Brain pericyte (primary cell): ENCODE data around the gene RHOD.

Experiments used
- DNase-seq: peaks from one replicate; pipeline ENCODE4 v3.0.0-alpha.2; 2012; ENCODE audit warnings: low read depth, low spot score

The RHOD gene

DNA sequence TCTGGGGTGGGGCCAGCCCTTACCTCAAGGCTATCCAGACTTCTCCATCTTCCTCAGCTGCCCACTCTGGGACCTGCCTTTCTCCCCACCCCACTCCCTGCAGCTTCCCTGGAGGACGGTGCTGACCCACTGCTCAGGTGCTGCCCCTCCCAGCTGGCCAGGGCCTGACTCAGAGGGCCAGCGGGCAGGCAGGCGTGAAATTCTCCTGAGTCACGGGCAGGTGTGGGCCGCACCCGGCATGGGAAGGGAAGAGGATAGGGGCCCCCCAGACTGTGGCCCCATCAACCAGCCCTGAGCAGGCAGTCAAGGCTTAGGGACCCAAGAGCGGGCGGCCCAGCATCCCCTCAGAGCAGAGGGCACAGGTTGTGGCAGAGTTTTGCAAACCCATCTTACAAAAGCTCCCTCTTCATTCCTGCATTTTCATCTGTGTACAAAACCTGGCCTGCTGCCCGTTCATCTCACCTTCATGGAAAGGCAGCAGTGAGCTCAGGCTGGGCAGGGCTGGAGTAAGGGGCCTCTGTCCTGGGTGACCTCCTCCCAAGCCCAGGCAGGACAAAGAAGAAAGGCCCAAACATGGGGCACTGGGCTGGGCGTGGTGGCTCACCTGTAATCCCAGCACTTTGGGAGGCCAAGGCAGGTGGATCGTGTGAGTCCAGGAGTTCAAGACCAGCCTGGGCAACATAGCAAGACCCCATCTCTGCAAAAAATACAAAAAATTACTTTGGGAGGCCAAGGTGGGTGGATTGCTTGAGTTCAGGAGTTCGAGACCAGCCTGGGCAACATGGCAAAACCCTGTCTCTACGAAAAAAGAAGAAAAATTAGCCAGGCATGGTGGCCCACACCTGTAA is 6.1 kb downstream of the RHOD start:
- DNase-seq, result no peak

DNA sequence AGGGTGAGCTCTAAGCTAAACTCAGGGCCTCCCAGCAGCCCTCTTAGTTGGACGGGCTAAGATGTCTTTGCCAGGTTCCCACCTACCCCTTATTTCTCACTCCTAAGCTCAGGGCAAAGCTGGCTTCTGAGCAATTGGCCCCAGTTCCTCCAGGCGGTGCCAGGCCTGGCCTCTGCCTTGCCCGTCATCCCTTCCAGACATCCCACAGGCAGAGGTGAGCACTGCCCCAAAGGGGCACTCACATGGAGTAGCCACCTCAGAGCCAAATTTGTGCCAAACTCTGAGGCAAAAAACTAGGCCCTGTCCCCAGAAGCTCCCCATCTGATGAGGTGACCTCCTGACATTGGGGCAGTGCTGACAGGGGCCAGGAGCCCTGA is 9.7 kb downstream of the RHOD start:
- no peak for DNase-seq

DNA sequence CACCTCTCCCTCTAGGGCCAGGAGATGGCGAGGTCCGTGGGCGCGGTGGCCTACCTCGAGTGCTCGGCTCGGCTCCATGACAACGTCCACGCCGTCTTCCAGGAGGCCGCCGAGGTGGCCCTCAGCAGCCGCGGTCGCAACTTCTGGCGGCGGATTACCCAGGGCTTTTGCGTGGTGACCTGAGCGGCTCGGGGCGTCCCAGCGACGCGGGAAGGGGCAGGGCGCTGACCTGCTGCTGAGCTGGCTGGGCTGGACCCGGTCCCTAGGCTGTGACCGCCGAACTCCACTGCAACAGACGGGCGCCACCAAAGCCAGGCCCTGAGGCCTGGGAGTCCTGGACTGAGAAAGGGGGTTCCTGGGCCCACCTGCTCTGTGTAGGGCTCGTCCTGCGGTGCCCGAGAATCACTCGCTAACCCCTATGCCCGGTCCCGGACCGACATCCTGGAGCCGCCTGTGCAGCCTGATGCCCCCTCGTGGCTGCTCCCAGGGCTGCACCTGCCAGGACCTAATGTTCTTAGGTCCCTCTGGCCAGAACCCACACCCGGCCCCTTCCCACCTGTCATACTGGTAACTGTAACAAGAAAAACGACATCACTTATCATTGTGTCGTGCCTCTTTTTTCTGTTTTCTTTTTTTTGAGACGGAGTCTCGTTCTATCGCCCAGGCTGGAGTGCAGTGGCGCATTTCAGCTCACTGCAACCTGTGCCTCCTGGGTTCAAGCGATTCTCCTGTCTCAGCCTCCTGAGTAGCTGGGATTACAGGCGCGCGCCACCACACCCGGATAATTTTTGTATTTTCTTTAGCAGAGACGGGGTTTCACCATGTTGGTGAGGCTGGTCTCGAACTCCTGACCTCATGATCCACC is 15.0 kb downstream of the RHOD start:
- no peak for DNase-seq

DNA sequence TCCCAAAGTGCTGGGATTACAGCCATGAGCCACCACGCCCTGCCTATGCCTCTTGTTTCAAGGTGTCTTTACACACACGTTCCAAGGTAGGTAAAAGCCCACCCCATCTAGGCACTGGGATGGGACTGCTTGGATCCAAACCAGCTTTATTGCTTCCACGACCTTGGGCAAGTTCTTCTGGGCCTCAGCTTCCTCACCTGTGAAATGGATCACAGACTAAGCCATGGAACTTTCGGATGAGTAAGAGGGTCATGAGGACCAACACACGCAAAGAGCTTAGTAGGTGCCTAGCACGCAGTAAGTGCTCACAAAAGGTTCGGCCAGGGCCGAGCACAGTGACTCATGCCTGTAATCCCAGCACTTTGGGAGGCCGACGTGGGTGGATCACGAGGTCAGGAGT is 15.6 kb downstream of the RHOD start:
- no peak for DNase-seq

DNA sequence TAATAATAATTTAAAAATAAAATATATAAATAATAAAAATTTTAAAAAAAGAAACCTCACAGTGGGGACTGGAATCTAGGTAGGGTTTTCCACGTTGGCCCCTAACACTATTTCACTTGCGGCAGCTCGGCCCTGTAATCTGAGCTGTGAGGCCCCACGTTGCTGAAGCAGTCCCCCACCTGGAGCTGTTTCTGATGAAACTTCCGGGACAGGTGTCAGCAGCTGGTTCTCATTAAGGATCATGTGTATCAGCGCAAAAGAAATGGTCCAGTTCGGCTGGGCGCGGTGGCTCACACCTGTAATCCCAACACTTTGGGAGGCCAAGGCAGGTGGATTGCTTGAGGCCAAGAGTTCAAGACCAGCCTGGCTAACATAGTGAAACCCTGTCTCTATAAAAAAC is 17.3 kb downstream of the RHOD start:
- no peak for DNase-seq

DNA sequence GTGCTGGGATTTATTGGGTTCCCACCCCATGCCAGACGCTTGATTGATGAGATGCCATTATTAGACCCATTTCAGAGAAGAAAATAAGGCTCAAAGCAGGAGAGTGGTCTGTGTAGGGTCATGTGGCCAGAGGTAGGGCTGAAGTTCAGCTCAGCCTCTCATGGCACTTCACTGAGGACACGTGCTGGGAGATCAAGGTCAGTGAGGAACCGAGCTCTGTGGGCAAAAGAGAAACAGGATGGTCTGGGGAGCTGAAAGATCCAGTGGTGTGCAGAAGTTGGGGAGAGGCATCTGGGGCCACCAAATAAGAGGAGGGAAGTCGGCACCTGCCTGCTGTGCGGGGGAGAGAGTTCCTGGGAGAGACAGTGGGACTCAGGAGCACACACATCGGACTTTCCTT is 19.6 kb downstream of the RHOD start:
- no peak for DNase-seq

DNA sequence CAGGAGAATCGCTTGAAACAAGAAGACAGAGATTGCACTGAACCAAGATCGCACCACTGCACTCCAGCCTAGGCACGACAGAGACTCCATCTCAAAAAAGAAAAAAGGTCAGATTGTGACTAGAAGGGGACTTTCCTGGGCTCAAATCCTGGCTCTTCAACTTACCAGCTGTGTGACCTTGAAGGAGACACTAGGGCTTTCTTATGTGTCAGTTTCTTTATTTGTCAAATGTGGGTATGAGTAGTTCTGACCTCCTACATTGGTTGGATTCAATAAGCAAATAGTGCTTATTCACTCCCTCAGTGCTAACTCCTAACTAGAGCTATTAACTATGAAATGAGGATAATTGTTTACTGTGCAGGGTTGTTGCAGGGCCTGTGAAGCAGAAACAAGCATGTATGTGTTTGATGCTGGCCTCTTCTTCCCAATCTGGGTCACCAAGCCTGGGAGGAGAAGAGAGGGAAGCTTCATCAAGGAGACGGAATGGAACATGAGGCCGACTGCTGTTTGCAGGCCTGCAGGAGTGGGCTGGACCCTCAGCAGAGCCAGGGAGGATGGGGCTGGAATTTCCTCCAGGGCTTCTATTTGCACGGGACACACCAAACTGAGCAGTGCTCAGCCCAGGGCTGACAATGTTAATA is 22.5 kb downstream of the RHOD start:
- DNase-seq, result no peak

DNA sequence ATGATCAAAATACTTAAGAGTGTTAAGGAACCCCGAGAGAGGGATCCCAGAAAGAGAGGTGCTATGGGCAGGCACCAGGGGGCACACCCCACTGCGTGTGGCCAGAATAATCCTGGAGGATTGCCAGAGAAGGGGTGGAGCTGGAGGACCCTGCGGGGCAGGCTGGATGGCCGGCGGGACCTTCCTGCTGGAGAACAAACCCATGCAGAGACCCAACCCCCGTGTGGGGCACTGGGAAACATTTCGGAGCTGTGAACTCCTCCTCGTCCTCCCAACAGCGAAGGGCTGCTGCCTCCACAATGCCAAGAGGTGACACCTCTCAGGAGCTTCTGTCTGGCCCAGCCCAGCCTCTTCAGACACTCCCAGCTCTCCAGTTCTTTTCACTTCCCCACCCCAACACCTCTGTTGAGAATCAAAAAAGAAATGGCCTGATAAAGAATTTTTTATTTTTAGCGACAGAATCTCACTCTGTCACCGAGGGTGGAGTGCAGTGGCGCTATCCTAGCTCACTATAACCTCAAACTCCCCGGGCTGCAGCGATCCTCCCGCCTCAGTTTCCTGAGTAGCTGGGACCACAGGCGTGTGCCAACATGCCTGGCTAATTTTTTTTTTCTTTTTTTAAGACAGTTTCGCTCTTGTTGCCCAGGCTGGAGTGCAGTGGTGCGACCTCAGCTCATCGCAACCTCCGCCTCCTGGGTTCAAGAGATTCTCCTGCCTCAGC is 25.6 kb downstream of the RHOD start:
- DNase-seq, result no peak

DNA sequence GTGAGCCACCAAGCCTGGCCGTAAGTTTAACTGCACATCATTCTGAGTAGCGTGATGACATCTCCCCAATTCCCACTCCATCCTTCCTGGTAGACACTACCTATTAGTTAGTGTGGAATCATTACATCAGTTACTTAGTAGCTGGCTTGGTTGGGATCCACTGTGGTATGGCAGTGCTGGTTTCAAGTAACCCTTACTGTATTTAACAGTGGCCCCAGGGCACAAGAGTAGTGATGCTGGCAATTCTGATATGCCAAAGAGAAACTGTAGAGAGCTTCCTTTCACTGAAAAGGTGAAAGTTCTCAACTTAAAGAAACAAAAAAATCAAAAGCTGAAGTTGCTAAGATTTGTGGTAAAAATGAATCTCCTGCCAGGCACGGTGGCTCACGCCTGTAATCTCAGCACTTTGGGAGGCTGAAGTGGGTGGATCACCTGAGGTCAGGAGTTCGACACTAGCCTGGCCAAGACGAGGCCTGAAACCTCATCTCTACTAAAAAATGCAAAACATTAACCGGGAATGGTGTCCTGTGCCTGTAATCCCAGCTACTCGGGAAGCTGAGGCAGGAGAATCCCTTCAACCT is 27.2 kb downstream of the RHOD start:
- DNase-seq, result no peak

DNA sequence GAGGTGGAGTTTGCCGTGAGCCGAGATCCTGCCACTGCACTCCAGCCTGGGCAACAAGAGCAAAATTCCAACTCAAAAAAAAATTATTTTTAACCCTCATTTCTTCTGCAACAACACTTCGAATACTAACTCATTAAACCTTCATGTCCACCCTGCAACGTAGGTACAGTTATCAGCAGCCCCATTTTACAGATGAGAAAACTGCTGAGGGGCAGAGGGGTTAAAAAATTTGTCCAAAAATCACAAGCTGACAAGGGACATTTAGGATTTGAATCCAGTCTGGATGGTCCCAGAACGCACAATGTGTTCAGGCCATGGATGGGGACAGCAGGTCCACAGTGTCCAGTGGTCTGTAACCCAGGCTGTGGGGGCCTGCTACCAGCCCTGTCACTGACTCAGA is 29.0 kb downstream of the RHOD start:
- no peak for DNase-seq

DNA sequence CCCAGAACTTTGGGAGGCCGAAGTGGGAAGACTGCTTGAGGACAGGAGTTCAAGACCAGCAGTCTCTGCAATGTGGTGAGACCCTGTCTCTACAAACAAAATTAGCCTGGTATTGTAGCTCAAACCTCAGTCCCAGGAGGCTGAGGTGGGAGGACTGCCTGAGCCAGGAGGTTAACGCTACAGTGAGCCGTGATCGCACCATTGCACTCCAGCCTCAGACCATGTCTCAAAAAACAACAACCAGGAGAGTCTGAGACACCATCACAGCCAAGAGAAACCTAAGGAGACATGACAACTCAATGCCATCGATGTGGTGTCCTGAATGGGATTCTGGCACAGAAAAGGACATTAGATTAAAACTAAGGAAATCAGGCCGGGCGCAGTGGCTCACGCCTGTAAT is 34.1 kb downstream of the RHOD start:
- no peak for DNase-seq

DNA sequence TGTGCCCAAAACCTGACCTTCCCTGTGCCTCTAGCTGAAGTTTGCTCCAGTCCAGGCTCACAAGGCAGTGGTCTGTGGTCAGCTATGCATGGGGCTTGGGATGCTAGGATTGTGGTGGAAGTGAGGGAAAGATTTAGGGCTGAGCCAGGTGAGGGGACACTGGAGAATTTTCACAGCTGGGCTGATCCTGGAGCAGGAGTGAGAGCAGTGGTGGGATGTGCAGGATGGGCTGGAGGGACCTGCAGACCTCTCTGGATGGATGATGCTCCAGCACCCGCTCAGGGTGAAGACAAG is 38.5 kb downstream of the RHOD start:
- DNase-seq, result no peak

DNA sequence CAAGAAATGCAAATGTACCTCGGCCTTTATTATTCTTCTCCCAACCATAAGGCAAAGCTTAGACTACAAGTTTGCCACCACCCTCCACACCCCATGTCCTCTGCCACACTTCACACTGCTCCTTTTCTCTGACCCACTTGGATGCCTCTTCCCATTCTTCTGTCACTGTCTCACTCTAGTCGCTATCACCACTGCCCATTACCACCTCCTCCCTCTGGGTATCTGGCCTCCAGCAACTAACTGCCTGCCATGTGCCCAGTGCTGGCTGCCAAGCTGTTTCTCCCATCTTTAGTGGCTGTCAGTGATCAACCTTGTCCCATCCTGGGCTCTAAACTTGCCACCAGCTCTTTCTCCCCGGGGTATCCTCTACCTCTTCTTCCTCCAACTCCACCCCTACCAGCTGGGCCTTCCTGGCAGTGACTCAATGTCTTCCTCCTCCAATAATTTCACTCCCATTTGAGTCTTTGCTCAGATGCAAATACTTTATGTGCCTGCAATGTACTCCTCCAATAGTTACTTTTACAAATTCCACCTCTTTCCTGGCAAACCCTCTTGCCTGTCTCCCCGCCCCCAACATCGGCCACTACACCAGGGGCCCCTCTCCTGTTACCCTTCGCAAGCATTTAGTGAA is 42.3 kb downstream of the RHOD start:
- no peak for DNase-seq

DNA sequence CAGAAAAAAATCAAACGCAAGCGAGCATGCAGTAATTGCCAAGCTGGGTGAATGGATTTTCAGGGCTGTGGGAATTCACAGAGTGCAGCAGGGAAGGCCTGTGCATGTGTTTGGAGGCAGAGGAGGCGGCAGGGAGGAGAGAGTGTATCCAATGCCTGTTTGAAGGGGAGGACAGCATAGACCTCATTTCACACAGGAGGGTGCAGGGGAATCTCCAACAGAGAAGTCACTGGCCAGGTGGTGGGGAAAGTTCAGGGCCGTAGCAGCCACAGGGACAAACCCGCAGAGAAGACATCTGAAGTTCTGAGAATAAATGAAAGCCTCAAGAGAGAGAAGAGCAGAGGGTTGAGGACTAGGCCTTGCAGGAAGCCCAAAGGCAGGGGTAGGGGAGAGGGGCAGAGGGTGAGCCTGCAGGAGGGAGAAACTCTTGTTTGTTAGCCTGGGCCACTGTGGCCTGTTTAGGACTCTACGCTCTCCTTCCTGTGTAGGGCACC is 43.2 kb downstream of the RHOD start:
- no peak for DNase-seq

DNA sequence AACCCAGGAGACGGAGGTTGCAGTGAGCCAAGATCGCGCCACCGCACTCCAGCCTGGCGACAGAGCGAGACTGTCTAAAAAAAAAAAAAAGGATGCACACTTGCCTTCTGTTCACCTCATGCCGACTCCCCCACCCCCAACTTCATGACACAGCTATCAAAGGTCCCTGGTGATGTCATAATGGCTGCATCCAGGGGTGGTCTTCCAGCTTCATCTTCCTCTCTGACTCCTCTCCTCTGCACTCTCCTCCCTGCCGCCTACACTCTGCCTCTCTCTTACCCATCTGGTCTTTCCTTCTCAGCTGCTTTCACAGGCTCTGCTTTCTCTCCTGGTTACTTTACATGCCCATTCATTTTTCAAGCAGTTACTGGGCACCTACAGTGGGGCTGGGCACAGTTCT is 46.0 kb downstream of the RHOD start:
- DNase-seq, result no peak

DNA sequence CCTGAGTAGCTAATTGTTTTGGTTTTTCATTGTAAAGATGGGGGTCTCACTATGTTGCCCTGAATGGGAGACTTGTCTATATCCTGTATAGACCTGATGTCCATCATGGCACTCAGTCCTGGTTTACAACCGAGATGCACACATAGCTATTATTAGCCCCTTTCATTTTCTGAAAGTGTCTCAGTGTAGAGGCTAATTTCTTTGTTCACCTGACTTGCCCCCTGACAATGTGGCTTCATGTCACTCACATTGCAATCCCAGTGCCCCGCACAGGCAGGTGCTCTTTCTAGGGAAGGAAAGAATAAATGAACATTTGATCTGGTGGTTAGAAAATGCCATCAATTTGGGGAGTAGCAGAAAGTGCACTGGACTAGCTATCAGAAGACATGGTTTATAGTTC is 49.3 kb downstream of the RHOD start:
- DNase-seq, result no peak

DNA sequence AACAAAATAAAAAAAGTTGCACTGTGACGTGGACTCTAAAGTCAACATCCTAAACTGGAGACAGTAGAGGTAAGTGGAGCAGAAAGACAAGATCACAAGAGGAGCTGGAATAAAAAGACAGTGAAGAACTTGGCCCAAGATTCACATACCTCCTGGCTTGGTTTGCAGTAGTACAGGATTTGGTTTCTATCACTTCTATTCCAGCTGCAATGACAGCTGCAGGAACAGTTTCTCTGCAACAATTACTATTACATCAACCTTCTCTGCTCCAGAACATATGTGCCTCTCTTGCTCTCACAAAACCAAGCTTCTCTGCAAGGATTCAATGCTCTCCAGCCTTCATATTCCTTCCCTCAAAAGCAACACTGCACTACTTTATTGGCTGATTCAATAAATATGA is 54.6 kb downstream of the RHOD start:
- no peak for DNase-seq

DNA sequence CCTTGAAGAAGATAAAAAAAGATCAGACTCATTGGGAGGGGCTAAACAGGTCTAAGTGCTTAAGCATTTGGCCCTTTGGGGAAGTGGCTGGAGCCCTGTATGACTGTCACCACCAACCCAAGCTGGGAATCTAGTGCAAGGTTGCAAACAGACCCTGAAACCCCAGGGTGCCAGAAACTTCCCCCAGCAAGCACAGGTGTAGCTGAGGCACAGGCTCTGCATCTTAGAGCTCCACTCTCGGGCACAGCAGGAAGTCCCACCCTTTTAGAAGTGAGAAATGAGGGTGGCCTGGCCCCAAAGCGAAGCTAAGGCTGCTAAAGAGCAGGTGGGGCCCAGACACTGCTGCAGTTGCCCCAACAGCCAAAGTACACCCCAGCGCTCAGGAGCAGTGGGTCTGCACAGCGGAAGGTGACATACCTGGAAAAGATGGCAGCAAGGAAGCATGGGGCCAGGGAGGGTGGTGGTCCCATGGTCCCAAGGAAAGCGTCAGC is 56.6 kb downstream of the RHOD start:
- no peak for DNase-seq

DNA sequence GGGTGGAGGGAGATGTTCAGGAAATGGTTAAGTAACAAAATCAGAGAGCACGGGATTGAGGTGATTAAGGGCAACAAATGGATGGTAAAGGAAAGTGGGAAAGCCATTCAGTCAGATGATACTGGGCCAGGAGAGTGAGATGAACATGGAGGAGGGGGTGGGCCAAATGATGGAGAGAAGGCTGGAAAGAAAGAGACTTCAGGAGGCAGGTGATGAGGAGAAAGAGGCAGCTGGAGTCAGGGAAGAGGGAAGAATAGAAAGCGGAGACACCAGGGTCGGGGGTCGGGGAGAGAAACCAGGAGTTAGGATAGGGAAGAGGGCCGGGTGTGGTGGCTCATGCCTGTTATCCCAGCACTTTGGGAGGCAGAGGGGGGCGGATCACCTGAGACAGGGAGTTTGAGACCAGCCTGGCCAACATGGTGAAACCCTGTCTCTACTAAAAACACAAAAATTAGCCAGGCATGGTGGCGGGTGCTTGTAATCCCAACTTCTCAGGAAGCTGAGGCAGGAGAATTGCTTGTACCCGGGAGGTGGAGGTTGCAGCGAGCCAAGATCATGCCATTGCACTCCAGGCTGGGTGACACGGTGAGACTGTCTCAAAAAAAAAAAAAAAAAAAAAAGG is 57.7 kb downstream of the RHOD start:
- DNase-seq, result no peak

DNA sequence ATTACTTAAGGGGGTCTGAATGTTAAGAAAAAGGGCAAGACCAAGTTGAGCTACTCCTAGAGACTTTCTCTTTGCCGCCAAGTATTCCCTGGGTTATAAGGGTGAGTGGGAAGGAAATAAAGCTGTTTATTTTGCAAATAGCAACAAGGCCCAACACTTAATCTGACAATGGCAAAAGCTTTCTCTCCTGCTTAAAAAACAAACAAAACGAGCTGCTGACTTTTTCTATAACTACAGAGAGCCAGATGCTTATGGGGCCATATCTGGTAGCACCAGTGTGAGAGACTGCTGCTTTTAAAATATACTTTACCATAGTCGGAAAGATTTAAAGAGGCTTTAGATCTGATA is 60.1 kb downstream of the RHOD start:
- no peak for DNase-seq

DNA sequence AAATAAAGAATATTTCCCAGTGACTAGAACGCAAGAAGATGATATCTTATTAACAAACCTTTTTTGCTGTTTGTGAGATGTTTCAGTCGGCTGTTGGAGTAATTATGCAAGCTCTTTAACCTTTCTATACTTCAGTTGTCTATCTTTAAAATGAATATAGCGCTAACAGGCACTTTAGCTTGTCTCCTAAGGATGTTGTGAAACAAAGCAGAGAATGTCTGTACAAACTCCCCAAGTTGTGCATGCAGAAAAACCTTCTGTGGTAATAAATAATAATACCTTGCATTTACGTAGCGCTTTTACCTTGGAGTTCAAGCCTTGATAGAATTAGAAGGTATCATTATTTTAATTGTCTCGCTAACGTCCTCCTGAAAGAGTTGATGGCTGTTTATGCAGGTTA is 60.5 kb downstream of the RHOD start:
- no peak for DNase-seq
